Naive thymus-derived CD8-positive, alpha-beta T cell (primary cell): ENCODE measurements around the gene DICER1. TPM values are rescaled to one million over a fixed set of nuclear protein-coding genes. Genes with fewer than 3 reads are reported as not detected.

Source experiments
- ATAC-seq, 2 donors: fragments of 150-1000 bp; cut with Tn5 transposase in 1 of 2; sonication (Bioruptor Pico), chemical (Tn5 transposase) in 1 of 2; 1 replicate in 1 of 2; 2 replicates in 1 of 2; pipeline ENCODE4 v1.10.0; 2021; ENCODE audit warnings: mild to moderate bottlenecking in 2 of 2, moderate library complexity in 2 of 2
- POLR2A ChIA-PET: fragments of 350-600 bp; sonication (Branson Sonifier 250); formaldehyde crosslinking; loops from one replicate; lab custom pipeline; 2021; ENCODE audit warnings: antibody characterized with exemption; lab: Charles Lee
- DNase-seq, 10 donors: peaks; one replicate each; pipeline versions ENCODE4 v3.0.0 to v3.0.0-alpha.2; 2020 to 2022
- H3K27ac Mint-ChIP-seq, 10 donors: one replicate each; pipeline ENCODE4 v1.8.0; 2020 to 2022; ENCODE audit warnings: mild to moderate bottlenecking in 10 of 10, mixed read lengths in 10 of 10, moderate library complexity in 4 of 10, inconsistent platforms in 1 of 10
- H3K27me3 Mint-ChIP-seq, 5 donors: one replicate each; pipeline ENCODE4 v1.8.0; 2021 to 2022; ENCODE audit warnings: mixed read lengths in 5 of 5
- H3K36me3 Mint-ChIP-seq, 3 donors: one replicate each; pipeline ENCODE4 v1.8.0; 2020 to 2022; ENCODE audit warnings: mixed read lengths in 3 of 3, mild to moderate bottlenecking in 2 of 3, inconsistent platforms in 1 of 3
- H3K4me1 Mint-ChIP-seq, 4 donors: one replicate each; pipeline ENCODE4 v1.8.0; 2021 to 2022; ENCODE audit warnings: mixed read lengths in 4 of 4
- H3K4me3 Mint-ChIP-seq, 10 donors: one replicate each; pipeline ENCODE4 v1.8.0; 2020 to 2022; ENCODE audit warnings: mild to moderate bottlenecking in 10 of 10, mixed read lengths in 10 of 10, moderate library complexity in 6 of 10, inconsistent platforms in 1 of 10
- H3K9me3 Mint-ChIP-seq, 9 donors: one replicate each; pipeline ENCODE4 v1.8.0; 2020 to 2022; ENCODE audit warnings: mixed read lengths in 9 of 9, mild to moderate bottlenecking in 3 of 9, inconsistent platforms in 1 of 9, moderate library complexity in 1 of 9
- polyA plus RNA-seq, 3 donors: library from polyadenylated mRNA; unstranded; fragments of 300-500 nt; fragmentation: Illumina TruSeq; gene quantifications; one replicate each; pipeline ENCODE4 v1.2.3, GENCODE V29; 2021
- total RNA-seq, 8 experiments: library from RNA in 2 of 8; stranded (reverse) in 2 of 8; gene quantifications; one replicate each; pipeline ENCODE4 v1.2.3 and lab custom pipeline; 2021 to 2026

Gene DICER1
- total and polyA plus RNA-seq, 5 experiments from 2014 or later: 9.4 to 68.2 (median 10.1) TPM

GRCh38 chr14:95110178-95110577, 47.2 kb downstream of the DICER1 start:
- POLR2A ChIA-PET: no interaction called here

GRCh38 chr14:95107711-95108110, 49.6 kb downstream of the DICER1 start:
- Mint-ChIP-seq H3K9me3 (no peaks in the 10 kb centered on the region), H3K36me3 (peaks cover 13 to 86% (median 26%) of the 10 kb centered on the region in 3 donors), H3K4me3 (no peak overlapping the region), H3K27ac (no peak overlapping the region), H3K4me1 (peaks cover 0 to 4% (median 1%) of the 10 kb centered on the region in 4 donors), H3K27me3 (no peaks in the 10 kb centered on the region)
- DNase-seq: no peak
- ATAC-seq: no peak
- POLR2A ChIA-PET: no interaction called here

More at GRCh38 chr14:95110178-95110577, 47.2 kb downstream of the DICER1 start:
- H3K36me3 Mint-ChIP-seq: peaks cover 13 to 87% (median 17%) of the 10 kb centered on the region in 3 donors
- no peaks in the 10 kb centered on the region for H3K9me3 Mint-ChIP-seq
- DNase-seq (no peak), ATAC-seq (no peak)
- no peak overlapping the region for H3K27ac Mint-ChIP-seq
- no peak overlapping the region for H3K4me3 Mint-ChIP-seq
- H3K4me1 Mint-ChIP-seq: peaks cover 0 to 5% (median 2%) of the 10 kb centered on the region in 4 donors
- no peaks in the 10 kb centered on the region for H3K27me3 Mint-ChIP-seq

- H3K4me3 Mint-ChIP-seq: no peak overlapping the region
- POLR2A ChIA-PET: no interaction called here
- peaks cover 13 to 87% (median 32%) of the 10 kb centered on the region in 3 donors for H3K36me3 Mint-ChIP-seq
- peaks cover 0 to 11% (median 8%) of the 10 kb centered on the region in 4 donors for H3K4me1 Mint-ChIP-seq
- peak overlapping the region in 1 of 10 donors; percentile 15 for H3K27ac Mint-ChIP-seq
- H3K9me3 Mint-ChIP-seq: no peaks in the 10 kb centered on the region
- H3K27me3 Mint-ChIP-seq: no peaks in the 10 kb centered on the region
- ATAC-seq (no peak), DNase-seq (no peak)
These were observed 50.4 kb downstream of the DICER1 start for GRCh38 chr14:95106971-95107370.

DNA sequence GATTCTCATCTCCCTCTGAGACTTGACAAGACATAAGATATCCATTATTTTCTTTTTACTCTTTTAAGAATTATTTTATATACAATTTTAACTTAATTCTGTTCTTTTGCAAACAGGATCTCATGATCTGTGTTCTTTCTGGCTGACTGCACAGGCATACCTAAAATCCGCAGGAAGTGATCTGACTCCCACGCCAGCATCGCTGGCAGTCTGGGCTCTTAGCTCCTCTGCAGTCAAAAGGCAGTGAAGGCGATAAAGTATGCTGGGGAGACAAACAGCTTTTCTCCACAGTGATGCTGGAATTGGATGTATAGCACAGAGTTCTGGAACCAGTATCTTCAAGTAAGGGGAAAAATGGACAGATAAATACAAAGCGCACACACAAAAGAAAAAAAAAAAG, 52.4 kb downstream of the DICER1 start:
- Mint-ChIP-seq H3K9me3 (no peaks in the 10 kb centered on the region), H3K27me3 (no peaks in the 10 kb centered on the region), H3K36me3 (peaks cover 8 to 86% (median 29%) of the 10 kb centered on the region in 3 donors), H3K4me1 (peaks cover 11 to 26% (median 20%) of the 10 kb centered on the region in 4 donors), H3K27ac (peak overlapping the region in 2 of 10 donors; percentile 2 to 19), H3K4me3 (no peak overlapping the region)
- DNase-seq: no peak
- POLR2A ChIA-PET: interaction anchor here (0.5 kb wide), 1 partner anchor 53 kb away, joined by 3 read pairs; no protein-coding TSS in a partner anchor
- no peak for ATAC-seq

- peaks cover 5 to 85% (median 26%) of the 10 kb centered on the region in 3 donors for H3K36me3 Mint-ChIP-seq
- DNase-seq (no peak), ATAC-seq (no peak)
- POLR2A ChIA-PET: no interaction called here
- H3K27me3 Mint-ChIP-seq: no peaks in the 10 kb centered on the region
- H3K9me3 Mint-ChIP-seq: no peaks in the 10 kb centered on the region
- peak overlapping the region in 1 of 10 donors; percentile 32 for H3K4me3 Mint-ChIP-seq
- H3K27ac Mint-ChIP-seq: peak overlapping the region in 5 of 10 donors; percentile 5 to 50 (median 30)
- peaks cover 16 to 34% (median 24%) of the 10 kb centered on the region in 4 donors for H3K4me1 Mint-ChIP-seq
These were observed 54.7 kb downstream of the DICER1 start for GRCh38 chr14:95102680-95103044.

DNA sequence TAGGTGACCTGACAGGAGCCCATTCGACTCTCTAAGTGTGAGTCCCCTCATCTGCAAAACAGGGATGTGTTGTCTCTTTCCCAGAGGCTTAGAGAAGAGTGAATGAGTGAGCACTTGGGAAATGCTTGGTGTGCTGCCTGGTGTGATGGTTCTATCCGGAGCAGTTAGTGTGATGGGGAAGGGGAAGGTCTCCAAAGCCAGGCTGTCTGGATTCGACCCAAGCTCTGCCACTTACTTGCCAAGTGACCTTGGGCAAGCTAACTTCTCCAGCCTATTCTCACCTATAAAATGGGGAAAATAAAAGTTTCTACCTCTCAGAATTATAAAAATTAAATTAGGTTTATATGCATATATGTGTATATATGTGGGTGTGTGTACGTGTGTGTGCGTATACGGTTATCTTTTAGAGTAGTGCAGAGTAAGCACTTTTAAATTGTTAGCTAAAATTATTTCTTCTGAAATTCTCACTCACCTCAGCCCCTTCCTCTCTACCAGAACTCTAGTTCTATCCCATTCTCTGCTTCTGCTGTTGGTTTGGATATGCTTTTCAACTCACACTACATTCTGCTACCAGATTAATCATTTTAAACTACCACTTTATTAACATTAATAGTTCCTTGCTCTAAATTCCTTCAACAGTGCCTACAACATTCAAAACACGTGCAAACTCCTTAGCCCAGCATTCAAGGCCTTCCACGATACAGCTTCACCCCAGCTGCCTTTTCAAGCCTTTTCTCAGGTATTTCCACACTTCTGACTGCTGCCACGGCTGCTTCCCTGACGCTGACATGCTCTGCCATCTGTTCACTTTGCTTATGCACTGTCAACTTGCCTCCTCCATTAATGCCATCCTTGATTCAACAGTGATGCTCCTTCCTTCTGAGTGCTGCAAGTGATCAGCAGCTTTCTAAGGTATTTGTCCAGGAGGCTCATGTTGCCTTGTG, 55.3 kb downstream of the DICER1 start:
- DNase-seq (no peak), ATAC-seq (no peak)
- Mint-ChIP-seq H3K27ac (peak overlapping the region in 6 of 10 donors; percentile 5 to 61 (median 30)), H3K4me1 (peaks cover 16 to 37% (median 24%) of the 10 kb centered on the region in 4 donors), H3K4me3 (no peak overlapping the region), H3K27me3 (no peaks in the 10 kb centered on the region), H3K36me3 (peaks cover 4 to 83% (median 25%) of the 10 kb centered on the region in 3 donors), H3K9me3 (no peaks in the 10 kb centered on the region)
- POLR2A ChIA-PET: no interaction called here

GRCh38 chr14:95098984-95099599, 58.2 kb downstream of the DICER1 start:
- ATAC-seq: peak; percentile 54 to 73
- DNase-seq: peak in 5 of 10 donors; percentile 5 to 49 (median 17)
- H3K27me3 Mint-ChIP-seq: no peaks in the 10 kb centered on the region
- no peaks in the 10 kb centered on the region for H3K9me3 Mint-ChIP-seq
- POLR2A ChIA-PET: no interaction called here
- H3K4me3 Mint-ChIP-seq: no peak overlapping the region
- H3K27ac Mint-ChIP-seq: peak overlapping the region in 1 of 10 donors; percentile 60
- peaks cover 16 to 40% (median 24%) of the 10 kb centered on the region in 4 donors for H3K4me1 Mint-ChIP-seq
- peaks cover 0 to 89% (median 21%) of the 10 kb centered on the region in 3 donors for H3K36me3 Mint-ChIP-seq

GRCh38 chr14:95097385-95097784, 59.9 kb downstream of the DICER1 start:
- ATAC-seq: no peak
- H3K27me3 Mint-ChIP-seq: no peaks in the 10 kb centered on the region
- H3K4me1 Mint-ChIP-seq: peaks cover 13 to 35% (median 19%) of the 10 kb centered on the region in 4 donors
- POLR2A ChIA-PET: no interaction called here
- no peak for DNase-seq
- no peak overlapping the region for H3K4me3 Mint-ChIP-seq
- H3K27ac Mint-ChIP-seq: peak overlapping the region in 4 of 10 donors; percentile 10 to 66 (median 53)
- no peaks in the 10 kb centered on the region for H3K9me3 Mint-ChIP-seq
- H3K36me3 Mint-ChIP-seq: peaks cover 0 to 90% (median 12%) of the 10 kb centered on the region in 3 donors

GRCh38 chr14:95096476-95096875, 60.9 kb downstream of the DICER1 start:
- Mint-ChIP-seq H3K4me3 (no peak overlapping the region), H3K4me1 (peaks cover 9 to 30% (median 17%) of the 10 kb centered on the region in 4 donors), H3K27me3 (no peaks in the 10 kb centered on the region), H3K36me3 (peaks cover 0 to 92% (median 9%) of the 10 kb centered on the region in 3 donors), H3K9me3 (no peaks in the 10 kb centered on the region), H3K27ac (peak overlapping the region in 1 of 10 donors; percentile 46)
- no peak for DNase-seq
- POLR2A ChIA-PET: no interaction called here
- no peak for ATAC-seq

DNA sequence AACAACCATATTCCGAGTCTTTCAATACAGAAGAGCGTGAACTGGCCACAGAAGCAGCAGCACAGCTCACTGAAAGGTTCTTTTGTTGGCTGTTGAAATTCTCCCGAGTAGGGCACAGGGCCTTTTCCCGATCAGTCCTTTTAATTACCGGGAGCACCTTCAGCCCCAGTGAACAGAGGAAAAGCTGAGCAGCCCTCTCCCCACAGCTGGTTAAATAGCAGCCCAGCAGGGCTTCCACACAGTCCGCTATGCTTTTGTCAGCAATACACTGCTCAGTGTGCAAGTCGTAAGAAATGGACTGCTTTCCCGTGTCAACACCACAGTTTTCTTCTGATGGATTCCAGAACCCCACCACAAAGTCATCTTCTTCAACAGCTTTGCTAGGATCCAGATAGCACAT, 61.3 kb downstream of the DICER1 start:
- DNase-seq (no peak), ATAC-seq (no peak)
- peak overlapping the region in 1 of 10 donors; percentile 48 for H3K27ac Mint-ChIP-seq
- H3K36me3 Mint-ChIP-seq: peaks cover 0 to 92% (median 9%) of the 10 kb centered on the region in 3 donors
- H3K27me3 Mint-ChIP-seq: no peaks in the 10 kb centered on the region
- H3K4me1 Mint-ChIP-seq: peaks cover 9 to 25% (median 14%) of the 10 kb centered on the region in 4 donors
- H3K4me3 Mint-ChIP-seq: no peak overlapping the region
- POLR2A ChIA-PET: no interaction called here
- H3K9me3 Mint-ChIP-seq: no peaks in the 10 kb centered on the region

DNA sequence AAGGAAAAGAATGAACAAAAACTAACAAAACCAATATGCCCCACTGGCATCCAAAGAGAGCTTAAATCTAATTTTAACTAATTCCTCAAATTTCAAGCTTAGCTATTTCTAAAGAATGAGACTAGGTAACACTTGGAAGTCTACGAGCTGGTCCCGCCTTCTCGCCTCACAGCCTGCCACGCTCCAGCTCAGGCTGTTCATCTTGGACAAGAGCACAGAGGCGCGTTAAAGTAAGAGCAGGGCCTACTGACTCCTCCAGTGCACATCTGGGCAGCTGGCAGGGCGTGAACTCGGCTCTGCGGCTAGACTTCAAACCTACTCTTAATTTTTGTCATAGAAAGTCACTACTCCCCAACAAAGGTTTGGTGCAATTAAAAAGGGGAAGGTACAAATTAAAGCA, 64.6 kb downstream of the DICER1 start:
- no peak overlapping the region for H3K4me3 Mint-ChIP-seq
- no peaks in the 10 kb centered on the region for H3K27me3 Mint-ChIP-seq
- H3K27ac Mint-ChIP-seq: peak overlapping the region in 1 of 10 donors; percentile 71
- H3K36me3 Mint-ChIP-seq: peaks cover 13 to 97% (median 14%) of the 10 kb centered on the region in 3 donors
- ATAC-seq (no peak), DNase-seq (no peak)
- no peaks in the 10 kb centered on the region for H3K9me3 Mint-ChIP-seq
- peaks cover 0 to 6% (median 0%) of the 10 kb centered on the region in 4 donors for H3K4me1 Mint-ChIP-seq
- POLR2A ChIA-PET: no interaction called here

GRCh38 chr14:95091581-95091980, 65.7 kb downstream of the DICER1 start:
- Mint-ChIP-seq H3K4me3 (no peak overlapping the region), H3K9me3 (no peaks in the 10 kb centered on the region), H3K4me1 (peaks cover 0 to 3% (median 0%) of the 10 kb centered on the region in 4 donors), H3K27me3 (no peaks in the 10 kb centered on the region), H3K36me3 (peaks cover 13 to 94% (median 14%) of the 10 kb centered on the region in 3 donors), H3K27ac (no peak overlapping the region)
- POLR2A ChIA-PET: no interaction called here
- no peak for ATAC-seq
- DNase-seq: no peak
